Tibial artery (tissue), 4 donors: ENCODE results near the gene EXOC6.

Source experiments
- DNase-seq, 2 donors: peaks; one replicate each; pipeline ENCODE4 v3.0.0-alpha.2; 2019
- H3K27ac ChIP-seq, 2 donors: fragments of 200-600 bp; sonication (generic) in 1 of 2; 1 replicate in 1 of 2; 2 replicates in 1 of 2; pipeline ENCODE4 v1.5.1; 2018 to 2019; ENCODE audit warnings: mild to moderate bottlenecking in 1 of 2
- H3K27me3 ChIP-seq, 2 donors: fragments of 200-600 bp; sonication (generic) in 1 of 2; one replicate each; pipeline versions ENCODE4 v1.5.1 to v1.6.0; 2016 to 2019
- H3K36me3 ChIP-seq, 3 donors: fragments of 200-600 bp; sonication (generic) in 2 of 3; one replicate each; pipeline ENCODE4 v1.5.1; 2016 to 2019; ENCODE audit warnings: mild to moderate bottlenecking in 2 of 3
- H3K4me1 ChIP-seq, 4 donors: fragments of 200-600 bp; sonication (generic) in 2 of 4; 1 replicate in 3 of 4; 2 replicates in 1 of 4; pipeline ENCODE4 v1.5.1; 2016 to 2019
- H3K4me3 ChIP-seq, 2 donors: fragments of 200-600 bp; sonication (generic) in 1 of 2; 1 replicate in 1 of 2; 2 replicates in 1 of 2; pipeline ENCODE4 v1.5.1; 2018 to 2019; ENCODE audit warnings: mild to moderate bottlenecking in 2 of 2
- H3K9me3 ChIP-seq, 3 donors: fragments of 200-600 bp; sonication (generic) in 1 of 3; one replicate each; pipeline ENCODE4 v1.5.1; 2016 to 2019
- CTCF ChIP-seq, 2 experiments: fragments of 200-600 bp in 1 of 2; fragments of 450-650 bp in 1 of 2; IDR thresholded peaks; one replicate each; pipeline ENCODE4 v1.5.1; 2017 to 2019; ENCODE audit warnings: antibody characterized with exemption in 2 of 2, mild to moderate bottlenecking in 1 of 2, moderate library complexity in 1 of 2
- intact Hi-C: fragments of 100-400 bp; cut with DNase I; formaldehyde crosslinking; loops from one replicate; pipeline ENCODE4 v1.15.0; 2023; ENCODE audit warnings: low total_unique reads

EXOC6 gene

DNA sequence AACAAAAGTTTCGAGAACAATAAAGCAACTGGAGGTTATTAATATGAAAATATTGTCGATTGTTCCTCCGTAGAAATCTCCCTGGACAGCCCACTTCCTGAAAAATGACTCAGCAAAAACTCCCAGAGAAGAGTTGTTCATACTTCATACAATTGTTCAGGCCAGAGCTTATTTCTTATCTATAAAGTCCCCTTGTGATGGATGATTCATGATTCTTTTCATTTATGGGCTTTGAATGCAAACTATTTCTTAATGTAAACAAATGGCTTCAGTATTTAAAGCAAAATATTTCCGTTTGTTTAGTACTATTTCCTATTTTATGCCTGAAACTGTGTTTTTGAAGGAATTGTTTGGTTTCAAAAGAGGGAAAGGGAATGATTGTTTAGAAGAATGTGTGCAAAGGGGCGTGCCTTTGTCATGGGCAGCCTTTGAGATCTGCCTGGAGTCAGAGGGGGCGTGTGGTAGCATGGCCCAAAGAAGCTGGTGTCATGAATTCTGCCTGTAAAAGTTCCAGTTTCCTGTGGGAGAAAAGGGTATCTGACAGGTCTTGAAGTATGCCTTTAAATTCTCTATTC is 26.2 kb upstream of the EXOC6 start:
- H3K4me3 ChIP-seq: no peak overlapping the region
- intact Hi-C loops: no loop called here
- H3K27me3 ChIP-seq: no peaks in the 10 kb centered on the region
- H3K36me3 ChIP-seq: no peaks in the 10 kb centered on the region
- no peak for TF ChIP-seq CTCF (IDR thresholded peaks at IDR 0.05)
- DNase-seq: no peak
- peaks cover 0 to 8% (median 0%) of the 10 kb centered on the region in 4 donors for H3K4me1 ChIP-seq
- peak overlapping the region in 1 of 2 donors; percentile 28 for H3K27ac ChIP-seq
- no peaks in the 10 kb centered on the region for H3K9me3 ChIP-seq

DNA sequence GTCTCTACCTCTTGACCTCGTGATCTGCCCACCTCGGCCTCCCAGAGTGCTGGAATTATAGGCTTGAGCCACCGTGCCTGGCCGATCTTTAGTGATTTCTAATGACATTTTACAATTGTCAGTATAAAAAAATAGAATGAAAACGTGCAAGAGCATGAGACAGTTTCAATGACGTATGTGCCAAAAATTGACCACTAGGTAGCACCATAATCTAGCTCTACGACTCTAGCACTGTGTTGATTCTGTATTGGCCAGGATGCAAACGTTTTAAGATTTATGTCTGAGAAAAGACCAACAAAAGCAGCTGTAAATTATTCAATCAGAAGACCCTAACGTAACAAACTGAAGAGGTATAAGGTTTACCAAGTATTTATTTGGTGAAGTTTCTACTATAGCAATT is 25.4 kb upstream of the EXOC6 start:
- no peak for TF ChIP-seq CTCF (IDR thresholded peaks at IDR 0.05)
- intact Hi-C loops: no loop called here
- H3K4me3 ChIP-seq: no peak overlapping the region

GRCh38 chr10:92826061-92826460 is 22.3 kb upstream of the EXOC6 start:
- no peak overlapping the region for H3K27ac ChIP-seq
- intact Hi-C loops: no loop called here
- no peak for DNase-seq
- H3K27me3 ChIP-seq: no peaks in the 10 kb centered on the region
- no peaks in the 10 kb centered on the region for H3K36me3 ChIP-seq
- H3K4me1 ChIP-seq: peaks cover 0 to 8% (median 0%) of the 10 kb centered on the region in 4 donors
- no peak overlapping the region for H3K4me3 ChIP-seq
- H3K9me3 ChIP-seq: no peaks in the 10 kb centered on the region
- TF ChIP-seq CTCF (IDR thresholded peaks at IDR 0.05): no peak

More for the DNA sequence above, 25.4 kb upstream of the EXOC6 start:
- no peak overlapping the region for H3K27ac ChIP-seq
- no peak for DNase-seq
- H3K27me3 ChIP-seq: no peaks in the 10 kb centered on the region
- H3K4me1 ChIP-seq: peaks cover 0 to 8% (median 0%) of the 10 kb centered on the region in 4 donors
- H3K36me3 ChIP-seq: no peaks in the 10 kb centered on the region
- H3K9me3 ChIP-seq: no peaks in the 10 kb centered on the region

- Histone ChIP-seq H3K27me3 (no peaks in the 10 kb centered on the region), H3K9me3 (no peaks in the 10 kb centered on the region), H3K4me1 (peaks cover 0 to 8% (median 0%) of the 10 kb centered on the region in 4 donors), H3K36me3 (no peaks in the 10 kb centered on the region), H3K4me3 (no peak overlapping the region), H3K27ac (no peak overlapping the region)
- no peak for TF ChIP-seq CTCF (IDR thresholded peaks at IDR 0.05)
- no peak for DNase-seq
- intact Hi-C loops: no loop called here
These were observed 21.8 kb upstream of the EXOC6 start for GRCh38 chr10:92826504-92826903.

DNA sequence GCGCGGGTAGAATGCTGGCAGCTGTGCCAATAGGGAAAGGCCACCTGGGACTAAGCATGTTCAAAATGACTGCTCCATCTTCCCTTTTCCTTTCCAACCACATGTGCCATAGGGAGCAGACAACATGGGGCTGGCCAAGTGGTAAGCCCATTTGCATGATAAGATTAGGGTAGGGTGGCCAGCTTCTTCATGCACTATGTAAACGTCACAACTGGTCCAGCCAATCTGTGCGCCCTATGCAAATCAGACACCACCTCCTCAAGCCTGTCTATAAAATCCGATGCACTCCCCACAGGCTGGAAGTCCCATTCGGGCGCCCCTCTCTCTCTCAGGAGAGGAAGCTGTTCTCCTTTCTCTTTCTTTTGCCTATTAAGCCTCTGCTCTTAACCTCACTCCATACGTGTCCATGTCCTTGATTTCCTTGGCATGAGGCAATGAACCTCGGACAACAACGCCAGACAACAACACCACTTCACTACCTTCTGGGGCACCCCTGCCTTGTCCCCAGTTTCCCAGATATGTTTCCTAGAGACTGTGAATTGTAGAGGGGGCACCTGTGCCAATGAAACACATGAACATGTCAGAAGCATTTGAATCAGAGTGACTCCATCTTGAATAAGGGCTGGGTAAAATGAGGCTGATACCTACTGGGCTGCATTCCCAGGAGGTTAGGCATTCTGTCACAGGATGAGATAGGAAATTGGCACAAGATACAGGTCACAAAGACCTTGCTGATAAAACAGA is 19.1 kb upstream of the EXOC6 start:
- H3K27ac ChIP-seq: no peak overlapping the region
- H3K36me3 ChIP-seq: no peaks in the 10 kb centered on the region
- no peak for DNase-seq
- TF ChIP-seq CTCF (IDR thresholded peaks at IDR 0.05): no peak
- intact Hi-C loops: no loop called here
- no peaks in the 10 kb centered on the region for H3K4me1 ChIP-seq
- H3K4me3 ChIP-seq: no peak overlapping the region
- H3K27me3 ChIP-seq: no peaks in the 10 kb centered on the region
- no peaks in the 10 kb centered on the region for H3K9me3 ChIP-seq
